Mesothelial cell of epicardium (in vitro differentiated cells): Measurements from ENCODE around the gene ASCC3. TPM values are rescaled to one million over a fixed set of nuclear protein-coding genes. Genes with fewer than 3 reads are reported as not detected.
"Not testable (repeated sequence)": the region's sequence is repeated elsewhere in the genome, so short reads cannot be mapped to it uniquely, and the experiment has no call there.

ENCODE experiments used
- DNase-seq, 2 experiments: peaks; one replicate each; pipeline ENCODE4 v3.0.0; 2021; ENCODE audit warnings: low spot score in 2 of 2; ENCODE audit not compliant: unreplicated experiment in 2 of 2
- H3K27ac Mint-ChIP-seq: 2 replicates; pipeline ENCODE4 v1.8.0; 2021; ENCODE audit warnings: mixed read lengths
- H3K27me3 Mint-ChIP-seq: 2 replicates; pipeline ENCODE4 v1.8.0; 2021; ENCODE audit warnings: low read depth, mixed read lengths
- H3K36me3 Mint-ChIP-seq: 2 replicates; pipeline ENCODE4 v1.8.0; 2021; ENCODE audit warnings: mixed read lengths
- H3K4me1 Mint-ChIP-seq: 2 replicates; pipeline ENCODE4 v1.8.0; 2021; ENCODE audit warnings: mixed read lengths
- H3K4me3 Mint-ChIP-seq: 2 replicates; pipeline ENCODE4 v1.8.0; 2021; ENCODE audit warnings: mild to moderate bottlenecking, moderate library complexity, mixed read lengths
- H3K9me3 Mint-ChIP-seq: 2 replicates; pipeline ENCODE4 v1.8.0; 2021; ENCODE audit warnings: mixed read lengths
- CTCF ChIP-seq: fragments of 200-600 bp; sonication (generic); IDR thresholded peaks from one replicate; pipeline ENCODE4 v1.5.0; 2021; ENCODE audit warnings: antibody characterized with exemption; ENCODE audit not compliant: unreplicated experiment
- total RNA-seq: library from RNA; stranded (reverse); gene quantifications from 3 replicates; pipeline ENCODE4 v1.2.1, GENCODE V29; 2021

The ASCC3 gene
- total RNA-seq, 1 donor from 2014 or later = 47.7 TPM

- Mint-ChIP-seq H3K4me3 (no peak overlapping the region), H3K27ac (no peak overlapping the region), H3K9me3 (no peaks in the 10 kb centered on the region), H3K4me1 (peaks cover 9% of the 10 kb centered on the region), H3K27me3 (no peaks in the 10 kb centered on the region), H3K36me3 (no peaks in the 10 kb centered on the region)
- no peak for DNase-seq
- TF ChIP-seq CTCF = no peak
Observed at GRCh38 chr6:100892693-100893092, 11.6 kb upstream of the ASCC3 start.

GRCh38 chr6:100892116-100892515, 11.0 kb upstream of the ASCC3 start:
- no peak for DNase-seq
- Mint-ChIP-seq H3K27me3 (no peaks in the 10 kb centered on the region), H3K36me3 (no peaks in the 10 kb centered on the region), H3K4me3 (no peak overlapping the region), H3K9me3 (no peaks in the 10 kb centered on the region), H3K4me1 (peaks cover 9% of the 10 kb centered on the region), H3K27ac (no peak overlapping the region)
- no peak for TF ChIP-seq CTCF

GRCh38 chr6:100891079-100891478, 9.9 kb upstream of the ASCC3 start:
- Mint-ChIP-seq H3K9me3 (no peaks in the 10 kb centered on the region), H3K4me3 (no peak overlapping the region), H3K27me3 (no peaks in the 10 kb centered on the region), H3K4me1 (peaks cover 9% of the 10 kb centered on the region), H3K36me3 (no peaks in the 10 kb centered on the region), H3K27ac (no peak overlapping the region)
- no peak for TF ChIP-seq CTCF
- no peak for DNase-seq

GRCh38 chr6:100890646-100891045, 9.5 kb upstream of the ASCC3 start:
- H3K4me1 Mint-ChIP-seq = not testable (repeated sequence)

GRCh38 chr6:100889351-100889750, 8.2 kb upstream of the ASCC3 start:
- no peaks in the 10 kb centered on the region for H3K9me3 Mint-ChIP-seq
- DNase-seq = no peak
- no peaks in the 10 kb centered on the region for H3K36me3 Mint-ChIP-seq
- no peak overlapping the region for H3K4me3 Mint-ChIP-seq
- peaks cover 9% of the 10 kb centered on the region for H3K4me1 Mint-ChIP-seq
- H3K27me3 Mint-ChIP-seq = no peaks in the 10 kb centered on the region
- TF ChIP-seq CTCF = no peak
- H3K27ac Mint-ChIP-seq = no peak overlapping the region

More at GRCh38 chr6:100890646-100891045, 9.5 kb upstream of the ASCC3 start:
- H3K27ac Mint-ChIP-seq, DNase-seq, H3K9me3 Mint-ChIP-seq, H3K4me3 Mint-ChIP-seq, H3K27me3 Mint-ChIP-seq, H3K36me3 Mint-ChIP-seq: not testable (repeated sequence)

GRCh38 chr6:100886076-100886475, 4.9 kb upstream of the ASCC3 start:
- no peak overlapping the region for H3K27ac Mint-ChIP-seq
- no peaks in the 10 kb centered on the region for H3K36me3 Mint-ChIP-seq
- H3K27me3 Mint-ChIP-seq = no peaks in the 10 kb centered on the region
- no peak for DNase-seq
- H3K4me1 Mint-ChIP-seq = peaks cover 16% of the 10 kb centered on the region
- no peak overlapping the region for H3K4me3 Mint-ChIP-seq
- no peak for TF ChIP-seq CTCF
- H3K9me3 Mint-ChIP-seq = no peaks in the 10 kb centered on the region
